Measurements from ENCODE around the gene RRH.

DNA sequence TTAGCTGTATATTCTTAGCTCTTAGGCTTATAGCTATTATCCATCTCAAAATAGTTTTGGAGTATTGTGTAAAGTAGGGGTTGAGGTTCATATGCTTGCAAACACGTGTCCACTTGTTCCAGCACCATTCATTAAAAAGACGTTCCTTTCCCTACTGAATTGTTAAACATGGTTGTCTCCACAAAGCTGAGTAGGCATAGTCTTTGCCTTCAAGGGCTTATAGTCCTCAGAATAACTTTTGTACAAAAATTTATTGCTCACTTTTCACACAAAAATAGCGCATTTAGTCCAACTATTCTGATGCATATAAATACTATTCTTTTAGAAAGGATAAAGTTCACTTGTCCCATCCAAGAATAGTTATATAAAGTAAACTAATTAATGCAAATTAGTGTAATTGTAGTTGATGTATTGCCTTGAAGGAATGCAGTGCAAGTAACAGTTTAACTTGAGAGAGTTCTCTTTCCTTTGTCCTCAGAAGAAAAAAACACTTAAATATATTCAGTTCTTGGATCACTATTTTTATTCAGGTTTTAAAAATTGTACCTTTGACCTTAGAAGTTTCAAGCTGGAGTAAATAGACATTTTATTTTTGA lies 34.2 kb downstream of the RRH start:
- TF ChIP-seq, protein P1, sequence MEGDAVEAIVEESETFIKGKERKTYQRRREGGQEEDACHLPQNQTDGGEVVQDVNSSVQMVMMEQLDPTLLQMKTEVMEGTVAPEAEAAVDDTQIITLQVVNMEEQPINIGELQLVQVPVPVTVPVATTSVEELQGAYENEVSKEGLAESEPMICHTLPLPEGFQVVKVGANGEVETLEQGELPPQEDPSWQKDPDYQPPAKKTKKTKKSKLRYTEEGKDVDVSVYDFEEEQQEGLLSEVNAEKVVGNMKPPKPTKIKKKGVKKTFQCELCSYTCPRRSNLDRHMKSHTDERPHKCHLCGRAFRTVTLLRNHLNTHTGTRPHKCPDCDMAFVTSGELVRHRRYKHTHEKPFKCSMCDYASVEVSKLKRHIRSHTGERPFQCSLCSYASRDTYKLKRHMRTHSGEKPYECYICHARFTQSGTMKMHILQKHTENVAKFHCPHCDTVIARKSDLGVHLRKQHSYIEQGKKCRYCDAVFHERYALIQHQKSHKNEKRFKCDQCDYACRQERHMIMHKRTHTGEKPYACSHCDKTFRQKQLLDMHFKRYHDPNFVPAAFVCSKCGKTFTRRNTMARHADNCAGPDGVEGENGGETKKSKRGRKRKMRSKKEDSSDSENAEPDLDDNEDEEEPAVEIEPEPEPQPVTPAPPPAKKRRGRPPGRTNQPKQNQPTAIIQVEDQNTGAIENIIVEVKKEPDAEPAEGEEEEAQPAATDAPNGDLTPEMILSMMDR (conservative IDR thresholded peaks at IDR 0.05; ENCODE audit: low read depth, low read length): no peak
- TF ChIP-seq CHD1 (IDR thresholded peaks at IDR 0.05; ENCODE audit: low read depth, low read length): no peak
- TF ChIP-seq, protein P2, sequence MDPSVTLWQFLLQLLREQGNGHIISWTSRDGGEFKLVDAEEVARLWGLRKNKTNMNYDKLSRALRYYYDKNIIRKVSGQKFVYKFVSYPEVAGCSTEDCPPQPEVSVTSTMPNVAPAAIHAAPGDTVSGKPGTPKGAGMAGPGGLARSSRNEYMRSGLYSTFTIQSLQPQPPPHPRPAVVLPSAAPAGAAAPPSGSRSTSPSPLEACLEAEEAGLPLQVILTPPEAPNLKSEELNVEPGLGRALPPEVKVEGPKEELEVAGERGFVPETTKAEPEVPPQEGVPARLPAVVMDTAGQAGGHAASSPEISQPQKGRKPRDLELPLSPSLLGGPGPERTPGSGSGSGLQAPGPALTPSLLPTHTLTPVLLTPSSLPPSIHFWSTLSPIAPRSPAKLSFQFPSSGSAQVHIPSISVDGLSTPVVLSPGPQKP (IDR thresholded peaks at IDR 0.05; ENCODE audit: borderline replicate concordance, low read depth, low read length): no peak
- no peak for TF ChIP-seq NFE2L2 (IDR thresholded peaks at IDR 0.05; ENCODE audit: low read depth, low read length)
- TF ChIP-seq BHLHE40 (IDR thresholded peaks at IDR 0.05; ENCODE audit: low read depth, low read length): no peak
- TF ChIP-seq POLR2A (IDR thresholded peaks at IDR 0.05; ENCODE audit: low read depth, low read length): no peak
- TF ChIP-seq SMC3 (IDR thresholded peaks at IDR 0.05; ENCODE audit: low read depth, low read length): no peak
- no peak for TF ChIP-seq CEBPB (IDR thresholded peaks at IDR 0.05; ENCODE audit: low read depth, low read length)
